Hematopoietic multipotent progenitor cell treated with erythropoietin and hydrocortisone succinate and interleukin-3 and kit ligand, for 8 days (in vitro differentiated cells): ENCODE measurements around the gene SMTNL1.
"Not testable (repeated sequence)": the region's sequence is repeated elsewhere in the genome, so short reads cannot be mapped to it uniquely, and the experiment has no call there.

Source experiments
- DNase-seq: peaks from one replicate; pipeline ENCODE4 v3.0.0-alpha.2; 2015

Gene SMTNL1

DNA sequence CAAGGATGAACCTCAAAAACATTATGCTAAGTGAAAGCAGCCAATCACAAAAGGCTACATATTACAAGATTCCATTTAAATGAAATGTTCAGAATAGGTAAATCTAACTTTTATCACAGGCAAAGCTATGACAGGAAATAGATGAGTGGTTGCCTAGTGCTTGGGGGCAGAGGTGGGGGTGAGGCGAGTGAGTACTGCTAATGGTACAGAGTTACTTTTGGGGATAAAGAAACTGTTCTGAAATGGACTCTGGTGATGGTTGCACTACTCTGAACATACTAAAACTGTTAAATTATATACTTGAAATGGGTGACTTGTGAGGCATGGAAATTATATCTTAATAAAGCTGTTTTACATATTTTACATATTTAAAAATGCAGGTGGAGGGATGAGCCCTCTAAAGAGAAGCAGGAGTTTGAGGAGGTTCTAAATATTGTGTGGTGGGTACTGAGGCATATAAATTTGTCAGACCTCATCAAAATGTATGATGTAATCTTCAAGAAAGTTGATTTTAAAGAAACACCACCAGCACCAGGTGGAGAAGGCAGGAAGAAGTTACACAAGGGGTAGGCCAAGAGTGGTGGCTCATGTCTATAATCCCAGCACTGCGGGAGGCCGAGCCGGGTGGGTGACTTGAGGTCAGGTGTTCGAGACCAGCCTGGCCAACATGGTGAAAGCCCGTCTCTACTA lies 25.5 kb upstream of the SMTNL1 start:
- DNase-seq = no peak

- peak; percentile 94 for DNase-seq
Measured at GRCh38 chr11:57512646-57513451, 24.5 kb upstream of the SMTNL1 start.

DNA sequence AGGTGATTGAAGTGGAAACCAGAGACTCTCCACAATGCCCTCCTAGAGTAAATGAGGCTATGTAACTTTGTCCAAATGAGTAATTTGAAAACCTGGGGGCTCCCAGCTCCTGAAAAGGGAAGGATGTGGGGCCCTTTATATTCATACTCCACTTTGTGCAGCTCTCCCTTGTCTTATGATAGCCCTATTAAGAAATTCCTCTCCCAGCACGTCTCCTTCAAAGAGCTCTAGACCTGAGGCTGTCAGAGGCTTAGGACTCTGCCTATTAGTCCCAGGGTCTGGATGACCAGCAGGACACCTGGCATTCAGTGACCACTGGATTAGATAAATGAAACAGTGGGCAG lies 24.0 kb upstream of the SMTNL1 start:
- DNase-seq = no peak

- DNase-seq = peak; percentile 37
Measured at GRCh38 chr11:57513911-57514537, 23.4 kb upstream of the SMTNL1 start.

- DNase-seq = peak; percentile 62
Measured at GRCh38 chr11:57514538-57515331, 22.7 kb upstream of the SMTNL1 start.

DNA sequence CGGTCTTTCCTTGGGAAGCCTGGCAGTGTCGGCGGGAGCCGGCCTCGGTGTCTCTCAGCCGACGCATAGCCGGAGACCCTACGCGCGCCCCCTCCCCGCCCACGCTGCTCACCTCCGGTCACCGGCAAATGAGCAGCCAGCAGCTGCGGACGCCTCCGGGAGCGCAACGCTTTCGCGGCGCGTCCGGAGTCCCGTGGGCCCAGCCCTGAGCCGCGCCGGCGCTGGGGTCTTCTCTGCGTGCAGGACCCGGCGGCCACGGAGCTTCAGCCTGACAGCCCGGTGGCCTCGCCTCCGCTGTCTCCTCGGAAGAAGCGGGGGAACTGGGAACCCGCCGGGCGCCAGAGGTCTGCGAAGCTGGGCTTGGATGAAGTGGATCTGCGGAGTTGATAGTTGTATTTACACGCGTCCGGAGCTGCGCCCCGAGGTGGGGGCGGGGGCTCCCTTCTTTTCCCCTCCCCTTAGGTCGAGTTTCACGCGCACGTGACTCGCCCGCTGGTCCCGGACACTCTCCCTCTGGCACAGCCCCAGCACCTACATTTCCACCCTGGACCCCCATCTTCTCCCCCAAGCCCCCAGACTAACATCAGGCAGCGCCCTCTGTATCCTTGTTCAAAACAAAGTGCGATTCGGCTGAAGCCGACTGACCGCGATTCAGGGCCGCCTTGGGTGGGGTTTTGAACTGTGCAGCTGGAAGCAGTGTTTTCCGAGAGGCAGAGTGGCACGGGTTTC lies 21.9 kb upstream of the SMTNL1 start, which contains the start of gene SLC43A1:
Gene SLC43A1 (minus strand): TSS at position 371 of the 729 bp plus-strand sequence. CDS start 1,591 bp downstream, outside the sequence.
- peak; percentile 72 for DNase-seq

DNA sequence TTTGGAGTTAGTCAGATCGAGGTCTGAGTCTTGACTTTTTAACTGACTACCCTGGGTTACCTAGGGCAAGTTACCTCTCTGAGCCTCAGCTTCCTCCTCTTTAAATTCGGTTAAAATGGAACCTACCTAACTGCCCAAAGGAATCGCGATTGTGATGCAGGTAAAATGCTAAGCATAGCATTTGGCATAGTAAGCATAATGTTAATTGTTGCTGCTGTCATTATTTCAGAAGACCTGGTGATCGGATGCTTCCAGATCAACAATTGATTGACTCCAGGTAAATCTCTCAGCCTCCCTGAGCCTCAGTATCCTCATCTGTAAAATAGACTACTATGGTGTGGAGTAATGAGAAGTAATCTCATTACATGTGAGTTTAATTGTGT lies 21.3 kb upstream of the SMTNL1 start:
- DNase-seq = no peak

DNA sequence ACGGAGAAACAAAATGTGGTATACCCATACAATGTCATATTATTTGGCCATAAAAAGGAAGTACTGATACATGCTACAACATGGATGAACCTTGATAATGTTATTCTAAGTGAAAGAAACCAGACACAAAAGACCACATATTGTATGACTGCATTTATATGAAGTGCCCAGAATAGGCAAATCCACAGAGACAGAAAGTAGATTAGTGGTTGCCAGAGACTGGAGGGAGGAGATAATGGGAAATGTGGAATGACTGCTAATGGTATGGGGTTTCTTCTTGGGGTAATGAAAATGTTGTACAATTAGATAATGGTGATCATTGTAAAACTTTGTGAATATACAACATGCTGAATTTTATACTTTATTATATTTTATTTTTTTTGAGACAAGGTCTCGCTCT lies 16.3 kb upstream of the SMTNL1 start:
- DNase-seq = peak; percentile 66

GRCh38 chr11:57523419-57523818 lies 14.0 kb upstream of the SMTNL1 start:
- DNase-seq = no peak

GRCh38 chr11:57527056-57527631 lies 10.3 kb upstream of the SMTNL1 start:
- peak; percentile 77 for DNase-seq

DNA sequence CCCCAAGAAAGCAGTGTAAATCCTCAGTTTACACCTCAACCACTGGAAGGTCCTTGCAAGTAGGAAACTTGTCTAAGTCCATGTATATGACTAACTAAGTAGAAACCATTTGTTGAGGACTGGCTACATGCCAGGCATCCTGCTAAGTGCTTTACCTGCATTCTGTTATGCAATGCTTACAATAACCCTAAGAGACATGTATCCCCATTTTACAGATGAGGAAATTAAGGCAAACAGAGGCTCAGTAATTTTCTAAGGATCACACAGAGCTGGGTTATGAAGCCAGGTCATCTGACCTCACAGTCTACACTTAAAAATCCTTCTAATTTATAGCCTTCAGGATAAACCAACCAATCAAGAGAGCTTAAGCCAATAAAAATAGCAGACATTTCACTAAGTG lies 8.4 kb upstream of the SMTNL1 start:
- no peak for DNase-seq

- no peak for DNase-seq
Measured at GRCh38 chr11:57530215-57530595, 7.2 kb upstream of the SMTNL1 start.

- DNase-seq = peak; percentile 99
Measured at GRCh38 chr11:57530596-57531507, 6.5 kb upstream of the SMTNL1 start, which contains the start of gene TIMM10. Gene TIMM10 (minus strand): TSS chr11:57530754. CDS start chr11:57530189, 565 bp downstream.

GRCh38 chr11:57534449-57534848 lies 2.9 kb upstream of the SMTNL1 start:
- DNase-seq = not testable (repeated sequence)

DNA sequence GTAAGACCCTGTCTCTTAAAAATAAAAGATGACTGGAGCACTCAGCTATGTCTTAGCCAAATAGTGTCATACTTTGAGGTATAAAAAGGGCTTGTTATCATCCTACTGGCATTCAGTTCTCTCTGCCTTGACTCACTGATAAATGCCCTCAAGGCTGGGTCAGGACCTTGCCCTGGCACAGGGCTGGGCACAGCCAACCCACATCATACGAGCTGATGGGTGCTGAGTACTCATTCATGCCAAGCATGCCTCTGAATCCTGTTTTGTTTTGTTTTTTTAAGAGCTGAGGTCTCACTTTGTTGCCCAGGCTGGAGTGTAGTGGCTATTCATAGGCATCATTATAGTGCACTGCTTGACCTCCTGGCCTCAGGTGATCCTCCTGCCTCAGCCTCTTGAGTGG lies 1.9 kb downstream of the SMTNL1 start:
- DNase-seq = peak; percentile 53

GRCh38 chr11:57541169-57541568 lies 3.8 kb downstream of the SMTNL1 start:
- no peak for DNase-seq

DNA sequence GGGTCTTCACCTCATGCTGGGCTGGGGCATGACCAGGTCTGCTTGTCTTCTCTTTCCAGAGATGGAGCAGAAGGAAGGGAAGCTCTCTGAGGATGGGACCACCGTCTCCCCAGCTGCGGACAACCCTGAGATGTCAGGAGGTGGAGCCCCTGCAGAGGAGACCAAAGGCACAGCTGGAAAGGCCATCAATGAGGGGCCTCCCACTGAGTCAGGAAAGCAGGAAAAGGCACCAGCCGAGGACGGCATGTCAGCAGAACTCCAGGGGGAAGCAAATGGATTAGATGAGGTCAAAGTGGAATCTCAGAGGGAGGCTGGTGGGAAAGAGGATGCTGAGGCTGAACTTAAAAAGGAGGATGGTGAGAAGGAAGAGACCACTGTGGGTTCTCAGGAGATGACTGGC lies 5.2 kb downstream of the SMTNL1 start:
- no peak for DNase-seq

GRCh38 chr11:57543593-57543992 lies 6.2 kb downstream of the SMTNL1 start:
- DNase-seq = no peak

GRCh38 chr11:57544566-57544965 lies 7.2 kb downstream of the SMTNL1 start:
- DNase-seq = no peak

GRCh38 chr11:57545883-57546282 lies 8.5 kb downstream of the SMTNL1 start:
- DNase-seq = no peak

DNA sequence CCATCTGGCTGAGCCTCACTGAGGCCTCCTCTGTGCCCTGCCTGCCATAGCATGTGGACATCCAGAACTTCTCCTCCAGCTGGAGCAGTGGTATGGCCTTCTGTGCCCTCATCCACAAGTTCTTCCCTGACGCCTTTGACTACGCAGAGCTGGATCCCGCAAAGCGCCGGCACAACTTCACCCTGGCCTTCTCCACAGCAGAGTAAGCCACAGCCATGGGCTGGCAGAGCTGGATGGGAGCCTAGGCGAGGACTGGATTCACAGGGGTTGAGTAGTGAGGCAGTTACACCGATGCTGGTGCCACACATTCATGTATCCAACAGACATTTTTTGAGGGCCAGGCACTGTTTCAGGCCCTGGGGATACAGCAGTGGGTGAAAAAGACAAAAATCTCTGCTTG lies 9.1 kb downstream of the SMTNL1 start:
- no peak for DNase-seq
